Ascending aorta (tissue), 2 donors: ENCODE data around the gene FLYWCH1. TPM values are rescaled to one million over a fixed set of nuclear protein-coding genes. Genes with fewer than 3 reads are reported as not detected.

Experiments used
- DNase-seq, 2 donors: peaks; one replicate each; pipeline ENCODE4 v3.0.0-alpha.2; 2019; ENCODE audit warnings: low spot score in 2 of 2
- H3K27ac ChIP-seq, 2 donors: fragments of 200-600 bp; sonication (generic); one replicate each; pipeline ENCODE4 v1.5.1; 2016 to 2017; ENCODE audit warnings: mild to moderate bottlenecking in 1 of 2
- H3K27me3 ChIP-seq: fragments of 200-600 bp; sonication (generic); one replicate; pipeline ENCODE4 v1.5.1; 2017
- H3K36me3 ChIP-seq, 2 donors: fragments of 200-600 bp; sonication (generic); one replicate each; pipeline ENCODE4 v1.5.1; 2016
- H3K4me1 ChIP-seq, 2 donors: fragments of 200-600 bp; sonication (generic); one replicate each; pipeline ENCODE4 v1.5.1; 2016 to 2017; ENCODE audit warnings: mild to moderate bottlenecking in 1 of 2
- H3K4me3 ChIP-seq, 2 donors: fragments of 200-600 bp; sonication (generic); one replicate each; pipeline ENCODE4 v1.5.1; 2016 to 2017; ENCODE audit warnings: mild to moderate bottlenecking in 1 of 2
- H3K9me3 ChIP-seq, 2 donors: fragments of 200-600 bp; sonication (generic); one replicate each; pipeline ENCODE4 v1.5.1; 2016
- intact Hi-C: fragments of 100-400 bp; cut with DNase I; formaldehyde crosslinking; loops from one replicate; pipeline ENCODE4 v1.15.1; 2023
- total RNA-seq: library from RNA; depleted of rRNA; stranded (reverse); fragments of >200 nt; gene quantifications from one replicate; pipeline ENCODE4 v1.1.0, GENCODE V29; 2016
- TF ChIP-seq, protein P1 (sequence below), 3 experiments: fragments of 200-600 bp in 2 of 3; fragments of 450-650 bp in 1 of 3; sonication (generic) in 2 of 3; IDR thresholded peaks; one replicate each; pipeline ENCODE4 v1.5.1; 2016 to 2019; ENCODE audit warnings: antibody characterized with exemption in 3 of 3, mild to moderate bottlenecking in 1 of 3, moderate library complexity in 1 of 3

FLYWCH1 gene
- total RNA-seq, 1 donor from 2014 or later: 74.3 TPM

DNA sequence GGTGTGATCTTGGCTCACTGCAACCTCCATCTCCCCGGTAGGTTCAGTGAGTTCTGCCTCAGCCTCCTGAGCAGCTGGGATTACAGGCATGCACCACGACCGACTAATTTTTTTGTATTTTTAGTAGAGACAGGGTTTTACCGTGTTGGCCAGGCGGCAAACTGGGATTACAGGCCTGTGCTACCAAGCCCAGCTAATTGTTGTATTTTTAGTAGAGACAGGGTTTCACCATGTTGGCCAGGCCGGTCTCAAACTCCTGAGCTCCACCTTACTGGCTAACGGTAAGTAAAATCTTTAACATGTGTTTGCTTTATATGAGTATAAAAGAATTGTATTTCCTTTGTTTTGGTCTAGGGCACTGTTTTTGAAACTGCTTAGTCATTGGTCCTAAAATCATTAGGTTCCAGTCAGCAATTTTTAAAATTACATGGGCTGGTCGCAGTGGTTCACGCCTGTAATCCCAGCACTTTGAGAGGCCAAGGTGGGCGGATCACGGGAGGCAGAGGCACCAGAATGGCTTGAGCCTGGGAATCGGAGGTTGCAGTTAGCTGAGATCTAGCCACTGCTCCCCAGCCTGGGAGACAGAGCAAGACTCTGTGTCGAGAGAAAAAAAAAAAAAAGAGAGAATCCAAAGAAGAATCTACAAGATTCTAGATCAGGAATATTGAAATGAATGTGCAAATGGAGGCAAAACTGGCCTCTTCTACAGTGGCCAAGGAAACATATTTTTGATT lies 3.6 kb downstream of the FLYWCH1 start:
- Histone ChIP-seq H3K27ac (no peak overlapping the region), H3K4me1 (peaks cover 3 to 21% of the 10 kb centered on the region in 2 donors), H3K27me3 (no peaks in the 10 kb centered on the region), H3K36me3 (peaks cover 19 to 20% of the 10 kb centered on the region in 2 donors), H3K4me3 (no peak overlapping the region), H3K9me3 (no peaks in the 10 kb centered on the region)
- TF ChIP-seq, protein P1, sequence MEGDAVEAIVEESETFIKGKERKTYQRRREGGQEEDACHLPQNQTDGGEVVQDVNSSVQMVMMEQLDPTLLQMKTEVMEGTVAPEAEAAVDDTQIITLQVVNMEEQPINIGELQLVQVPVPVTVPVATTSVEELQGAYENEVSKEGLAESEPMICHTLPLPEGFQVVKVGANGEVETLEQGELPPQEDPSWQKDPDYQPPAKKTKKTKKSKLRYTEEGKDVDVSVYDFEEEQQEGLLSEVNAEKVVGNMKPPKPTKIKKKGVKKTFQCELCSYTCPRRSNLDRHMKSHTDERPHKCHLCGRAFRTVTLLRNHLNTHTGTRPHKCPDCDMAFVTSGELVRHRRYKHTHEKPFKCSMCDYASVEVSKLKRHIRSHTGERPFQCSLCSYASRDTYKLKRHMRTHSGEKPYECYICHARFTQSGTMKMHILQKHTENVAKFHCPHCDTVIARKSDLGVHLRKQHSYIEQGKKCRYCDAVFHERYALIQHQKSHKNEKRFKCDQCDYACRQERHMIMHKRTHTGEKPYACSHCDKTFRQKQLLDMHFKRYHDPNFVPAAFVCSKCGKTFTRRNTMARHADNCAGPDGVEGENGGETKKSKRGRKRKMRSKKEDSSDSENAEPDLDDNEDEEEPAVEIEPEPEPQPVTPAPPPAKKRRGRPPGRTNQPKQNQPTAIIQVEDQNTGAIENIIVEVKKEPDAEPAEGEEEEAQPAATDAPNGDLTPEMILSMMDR (IDR thresholded peaks at IDR 0.05): no peak
- no peak for DNase-seq
- intact Hi-C loops: loop anchor here (10.0 kb wide), 1 partner anchor 381 kb away; the partner anchor contains the start of genes CEMP1 and PDPK1

DNA sequence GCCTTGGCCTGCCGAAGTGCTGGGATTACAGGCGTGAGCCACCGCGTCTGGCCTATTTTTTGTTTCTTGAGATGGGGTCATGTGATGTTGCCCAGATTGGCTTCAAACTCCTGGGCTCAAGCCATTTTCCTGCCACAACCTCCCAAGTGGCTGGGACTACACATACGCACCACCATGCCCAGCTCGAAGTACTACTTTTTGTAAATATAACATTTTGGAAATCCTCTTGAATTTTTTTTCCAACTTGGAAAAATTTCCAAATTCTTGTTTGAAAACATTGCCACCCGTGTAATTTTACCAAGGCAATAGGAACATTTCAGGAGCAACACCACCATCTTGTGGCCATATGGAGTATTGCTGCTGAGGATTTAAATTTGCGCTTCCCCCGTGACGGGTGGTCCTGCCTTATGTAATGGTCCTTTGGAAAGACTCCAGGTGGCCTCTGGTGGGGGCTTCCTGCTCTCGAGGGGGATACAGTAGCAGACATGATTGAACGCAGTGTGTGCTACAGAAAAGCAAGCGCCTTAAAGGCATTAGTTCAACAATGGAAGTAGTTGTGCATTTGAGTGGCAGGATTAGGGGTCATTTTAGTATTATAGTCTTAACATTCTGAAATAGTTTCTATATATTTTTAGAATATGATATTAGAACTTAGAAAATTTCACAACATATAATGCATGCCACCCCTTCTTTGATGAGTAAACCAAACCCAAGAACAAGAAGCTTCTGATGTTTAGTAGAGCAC lies 8.0 kb downstream of the FLYWCH1 start:
- H3K36me3 ChIP-seq: peaks cover 12 to 24% of the 10 kb centered on the region in 2 donors
- TF ChIP-seq, protein P1 (IDR thresholded peaks at IDR 0.05): peak; percentile 86 to 95 (median 89)

DNA sequence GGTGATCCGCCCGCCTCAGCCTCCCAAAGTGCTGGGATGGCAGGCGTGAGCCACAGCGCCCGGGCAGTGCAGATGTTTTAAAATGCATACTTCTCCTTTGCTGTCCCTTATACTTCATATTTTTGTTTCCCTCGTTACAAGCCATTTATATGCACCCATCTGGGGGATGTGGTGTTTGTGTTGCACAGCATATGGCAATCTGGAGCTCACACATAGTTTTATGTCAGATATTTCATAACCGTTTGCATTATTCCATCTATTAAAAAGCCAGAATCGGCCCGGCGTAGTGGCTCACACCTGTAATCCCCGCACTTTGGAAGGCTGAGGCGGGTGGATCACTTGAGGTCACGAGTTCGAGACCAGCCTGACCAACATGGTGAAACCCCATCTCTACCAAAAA lies 11.8 kb downstream of the FLYWCH1 start:
- Histone ChIP-seq H3K4me1 (peaks cover 3 to 13% of the 10 kb centered on the region in 2 donors), H3K27me3 (no peaks in the 10 kb centered on the region), H3K4me3 (no peak overlapping the region), H3K9me3 (no peaks in the 10 kb centered on the region), H3K36me3 (peaks cover 4 to 10% of the 10 kb centered on the region in 2 donors), H3K27ac (no peak overlapping the region)
- no peak for DNase-seq
- TF ChIP-seq, protein P1 (IDR thresholded peaks at IDR 0.05): no peak
- intact Hi-C loops: no loop called here

More for the DNA sequence above, 8.0 kb downstream of the FLYWCH1 start:
- intact Hi-C loops: loop anchor here (1.0 to 10.0 kb wide), 3 partner anchors 15 to 385 kb away; partner anchors contain the start of genes CEMP1 and PDPK1
- no peaks in the 10 kb centered on the region for H3K27me3 ChIP-seq
- peak in 1 of 2 donors; percentile 85 for DNase-seq
- H3K9me3 ChIP-seq: no peaks in the 10 kb centered on the region
- H3K4me1 ChIP-seq: peaks cover 3 to 9% of the 10 kb centered on the region in 2 donors
- H3K4me3 ChIP-seq: peak overlapping the region in 1 of 2 donors; percentile 1
- peak overlapping the region; percentile 81 to 84 for H3K27ac ChIP-seq

DNA sequence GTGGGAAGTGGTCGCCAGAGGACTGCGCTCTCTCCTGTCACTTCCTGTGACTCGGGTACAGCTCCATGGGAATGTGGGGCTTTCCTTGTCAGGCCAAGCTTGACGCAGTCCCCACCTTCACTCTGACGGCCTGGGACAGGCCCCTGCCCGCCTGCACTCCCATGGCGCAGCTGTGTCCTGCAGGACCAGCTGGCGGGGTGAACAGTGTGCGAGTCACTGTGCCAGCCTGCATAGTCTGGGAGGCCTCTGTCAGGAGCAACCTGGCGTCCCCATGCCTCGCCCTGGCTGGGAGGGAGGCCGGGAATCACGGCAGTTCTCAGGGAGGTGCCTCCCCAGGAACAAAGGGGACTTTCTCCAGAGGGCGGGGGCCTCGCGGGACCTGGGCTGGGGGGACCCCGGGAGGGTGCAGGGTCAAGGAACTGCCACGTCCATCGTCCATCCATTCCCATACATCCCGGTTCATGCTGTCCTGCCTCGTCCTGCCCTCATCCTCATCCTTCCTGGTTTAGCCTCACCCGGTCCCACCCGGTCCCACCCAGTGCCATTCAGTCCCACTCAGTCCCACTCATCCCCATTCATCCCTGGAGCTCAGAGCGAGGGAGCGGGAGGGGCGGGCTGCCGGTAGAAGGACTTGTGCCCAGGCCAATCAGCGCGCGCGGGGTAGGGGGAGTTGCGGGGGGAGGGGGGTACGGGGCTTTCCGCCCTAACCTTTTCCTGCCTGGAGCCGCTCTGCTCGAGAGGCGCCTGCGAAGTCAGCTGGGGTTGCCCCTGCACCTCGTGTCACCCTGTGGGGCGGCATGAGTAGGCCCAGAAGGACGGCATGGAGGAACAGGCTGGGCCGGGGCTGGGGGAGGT lies 13.4 kb downstream of the FLYWCH1 start:
- peaks cover 7 to 16% of the 10 kb centered on the region in 2 donors for H3K36me3 ChIP-seq
- H3K4me1 ChIP-seq: peaks cover 0 to 4% of the 10 kb centered on the region in 2 donors
- no peak overlapping the region for H3K27ac ChIP-seq
- TF ChIP-seq, protein P1 (IDR thresholded peaks at IDR 0.05): no peak
- DNase-seq: no peak
- H3K27me3 ChIP-seq: no peaks in the 10 kb centered on the region
- intact Hi-C loops: no loop called here
- H3K9me3 ChIP-seq: no peaks in the 10 kb centered on the region
- no peak overlapping the region for H3K4me3 ChIP-seq
